GM18498 (cell line): ENCODE measurements around the gene IDS.
"Not testable (repeated sequence)": the region's sequence is repeated elsewhere in the genome, so short reads cannot be mapped to it uniquely, and the experiment has no call there.

ENCODE experiments used
- ATAC-seq: cut with Tn5 transposase; IDR thresholded peaks from one replicate; pipeline ENCODE4 v1.9.1; 2021; ENCODE audit warnings: mild to moderate bottlenecking, moderate library complexity; ENCODE audit not compliant: unreplicated experiment

IDS gene

DNA sequence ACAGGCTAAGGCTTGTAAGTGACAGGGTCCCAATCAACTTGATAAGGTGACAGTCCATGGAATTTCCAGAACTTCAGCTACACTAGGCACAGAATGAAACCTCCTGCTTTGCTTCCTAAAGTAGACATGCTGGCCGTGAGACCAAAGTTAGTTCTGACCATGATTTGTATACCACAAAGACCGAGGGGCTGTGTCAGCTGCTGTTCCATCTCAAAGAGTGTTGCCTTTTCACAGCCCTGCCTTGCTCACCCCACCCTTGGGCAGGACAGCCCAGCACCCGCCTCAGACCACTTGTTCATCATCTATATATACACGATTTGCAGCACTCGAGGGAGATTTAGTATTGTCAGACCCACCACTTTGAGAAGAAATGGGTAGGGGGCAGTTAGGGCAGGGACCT is 5.3 kb downstream of the IDS start:
- no peak for ATAC-seq

DNA sequence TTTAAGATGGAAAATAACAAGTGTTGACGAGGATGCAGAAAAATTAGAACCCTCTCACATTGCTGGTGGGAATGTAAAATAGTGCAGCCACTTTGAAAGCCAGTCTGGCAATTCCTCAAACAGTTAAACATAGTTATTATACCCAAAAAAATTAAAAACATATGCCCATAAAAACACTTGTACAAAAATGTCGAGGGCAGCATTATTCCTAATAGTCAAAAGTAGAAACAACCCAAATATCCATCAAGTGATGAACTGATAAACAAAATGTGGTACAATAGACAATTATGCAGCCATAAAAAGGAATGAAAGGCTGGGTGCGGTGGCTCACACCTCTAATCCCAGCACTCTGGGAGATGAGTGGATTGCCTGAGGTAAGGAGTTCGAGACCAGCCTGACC is 6.3 kb downstream of the IDS start:
- ATAC-seq: no peak

DNA sequence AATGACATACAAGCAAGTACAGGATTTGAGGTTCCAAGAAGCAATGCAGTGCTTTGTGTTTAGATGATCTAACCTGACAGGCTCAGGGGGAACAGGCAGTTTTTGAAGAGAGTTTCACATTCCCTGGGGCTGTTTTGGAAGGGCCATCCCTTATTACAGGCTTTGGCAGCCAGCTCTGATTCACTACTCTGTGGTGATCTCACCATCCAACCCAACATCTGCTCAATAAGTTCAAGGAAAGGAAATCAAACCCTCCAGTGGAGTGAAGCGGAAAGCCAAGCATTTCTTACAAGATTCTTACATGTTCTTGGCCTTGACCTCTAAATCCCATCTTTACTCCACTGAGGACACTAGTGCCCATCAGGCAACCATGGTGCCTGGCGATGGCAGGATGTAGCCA is 7.5 kb downstream of the IDS start:
- ATAC-seq: no peak

- ATAC-seq: no peak
These were observed 8.1 kb downstream of the IDS start for GRCh38 chrX:149497054-149497453.

GRCh38 chrX:149495573-149496071 is 9.5 kb downstream of the IDS start:
- no peak for ATAC-seq

DNA sequence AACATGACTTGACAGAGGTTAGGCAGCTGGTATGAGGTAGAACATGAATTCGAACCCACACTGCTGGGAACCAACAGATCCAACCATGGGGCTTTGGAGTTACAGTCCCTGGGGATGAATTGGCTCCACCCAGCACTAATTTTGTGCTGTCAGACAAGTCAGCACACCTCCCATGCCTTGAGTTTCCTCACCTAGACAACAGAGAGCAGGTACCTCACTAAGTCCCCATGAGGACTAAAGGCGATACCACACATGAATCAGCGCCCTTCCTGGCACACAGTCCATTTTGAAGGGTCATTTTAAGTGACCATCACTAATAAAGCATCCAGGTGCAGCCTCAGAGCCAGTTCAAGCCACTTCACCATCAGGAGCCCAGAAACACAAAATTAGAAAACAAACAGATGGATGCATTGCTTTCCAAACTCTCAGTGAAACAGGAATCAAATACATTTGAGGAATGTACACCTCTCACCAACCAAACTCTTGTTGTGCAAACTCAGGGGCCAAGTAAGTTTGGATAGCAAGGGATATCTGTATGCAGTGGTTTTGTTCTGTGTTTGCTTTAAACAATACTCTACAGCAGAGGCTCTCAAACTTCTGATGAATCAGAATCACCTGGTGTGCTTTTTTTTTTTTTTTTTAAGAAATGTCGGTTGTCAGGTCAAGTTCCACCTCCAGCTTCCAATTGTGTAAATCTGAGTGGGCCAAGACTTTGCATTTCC is 10.1 kb downstream of the IDS start:
- ATAC-seq: no peak

GRCh38 chrX:149493567-149494562 is 11.2 kb downstream of the IDS start:
- no peak for ATAC-seq

GRCh38 chrX:149491812-149492211 is 13.3 kb downstream of the IDS start:
- ATAC-seq: no peak

GRCh38 chrX:149490100-149490499 is 15.0 kb downstream of the IDS start:
- no peak for ATAC-seq

DNA sequence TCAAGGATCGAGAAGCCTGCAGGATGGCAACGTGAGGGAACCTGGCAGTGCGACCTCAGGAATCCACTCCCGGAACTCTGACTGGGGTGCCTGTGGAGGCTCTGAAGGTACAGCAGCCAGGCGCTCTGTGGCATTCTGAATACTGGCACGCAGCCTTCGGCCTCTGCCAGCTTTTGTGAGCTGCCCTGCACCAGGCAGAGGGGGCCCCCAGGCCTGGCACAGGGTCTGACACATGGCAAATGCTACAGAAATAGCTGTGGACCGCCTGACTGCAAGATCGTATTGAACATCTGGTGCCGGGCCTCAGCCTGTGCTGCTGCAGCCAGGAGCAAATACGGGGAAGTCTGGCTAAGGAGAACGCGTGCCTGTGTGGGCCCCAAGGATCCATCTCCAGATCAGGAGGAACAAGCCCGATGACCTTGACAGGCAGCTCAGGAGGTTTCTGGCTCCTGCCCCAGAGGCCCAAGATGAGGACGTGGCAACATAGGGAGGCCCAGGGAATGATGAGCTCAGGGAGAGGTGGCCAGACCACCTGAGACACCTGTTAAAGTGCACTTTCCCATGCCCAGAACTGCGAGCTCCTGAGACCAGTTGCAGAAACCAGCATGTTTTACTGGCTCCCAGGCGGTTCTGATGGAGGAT is 16.6 kb downstream of the IDS start:
- ATAC-seq: not testable (repeated sequence)

DNA sequence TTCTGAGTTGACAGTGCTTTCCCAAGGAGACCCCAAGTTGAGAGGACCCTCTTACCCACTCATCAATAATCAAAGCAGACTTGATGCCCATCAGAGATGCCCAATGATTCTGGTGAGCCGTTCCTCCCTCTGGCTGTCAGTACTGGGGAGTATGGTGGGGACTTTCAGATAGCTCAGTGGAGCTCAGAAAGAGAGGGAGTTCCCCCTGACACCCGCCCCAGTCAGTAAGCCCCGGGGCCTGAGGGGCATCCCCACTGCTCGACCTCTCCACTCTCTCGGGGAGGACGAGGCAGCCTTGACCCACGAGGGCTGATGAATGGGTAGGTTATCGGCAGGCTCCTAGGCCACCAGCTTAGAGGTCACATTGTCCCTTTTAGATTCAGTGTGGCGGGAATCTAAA is 17.1 kb downstream of the IDS start:
- ATAC-seq: not testable (repeated sequence)

DNA sequence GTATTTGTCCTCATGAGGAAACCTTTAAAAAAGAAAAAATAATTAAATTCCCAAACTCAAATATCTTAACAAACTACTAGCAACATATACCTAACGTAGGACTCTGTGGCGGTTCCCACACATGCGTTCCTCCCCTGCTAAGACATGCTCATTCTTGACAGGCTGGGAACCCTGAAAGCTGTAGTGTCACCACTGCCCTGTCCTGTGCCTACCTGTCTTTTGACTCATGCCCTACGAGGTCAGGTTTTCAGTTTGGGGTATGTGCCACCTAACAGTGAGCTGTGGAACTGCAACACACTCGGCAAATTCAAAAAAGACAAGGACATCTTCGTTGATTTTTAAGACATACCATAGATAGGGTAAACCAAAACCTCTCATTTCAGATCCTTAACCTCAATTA is 17.8 kb downstream of the IDS start:
- ATAC-seq: no peak

DNA sequence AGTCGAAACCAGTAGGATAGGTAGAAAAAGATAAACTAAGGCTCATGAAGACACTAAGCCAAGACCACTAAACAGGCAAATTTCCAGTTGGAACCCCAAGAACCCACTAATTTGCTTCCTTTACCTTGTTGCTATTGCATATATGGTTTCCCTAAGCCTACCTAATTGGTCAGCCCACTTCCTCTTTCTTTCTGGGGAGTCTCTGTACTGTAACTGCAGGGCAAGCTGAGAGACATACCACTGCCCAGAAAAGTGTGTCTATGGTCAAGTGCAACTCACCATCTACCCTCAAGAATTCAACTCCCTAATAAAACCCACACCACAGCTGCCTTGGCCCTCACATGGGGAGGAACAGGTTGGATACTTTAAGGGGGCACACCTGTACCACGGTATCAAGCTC is 28.6 kb downstream of the IDS start:
- peak; percentile 77 for ATAC-seq

DNA sequence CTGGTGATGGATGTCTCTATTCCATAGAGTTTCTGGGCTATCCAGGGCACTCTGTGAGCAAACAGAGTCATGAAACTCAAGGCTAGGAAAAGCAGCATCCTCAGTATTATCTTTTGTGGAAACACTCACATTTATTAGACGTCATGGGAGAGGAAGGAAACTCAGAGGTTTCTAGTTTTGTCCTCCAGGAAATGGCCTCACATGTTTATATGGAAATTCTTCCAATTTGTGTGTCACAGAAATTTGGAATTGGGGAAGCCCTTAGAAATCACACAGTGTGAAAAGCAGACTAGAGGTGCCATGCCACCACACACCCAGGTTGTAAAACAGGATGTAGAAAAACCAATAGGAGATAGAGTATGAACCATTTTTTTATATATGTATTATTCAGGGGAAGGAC is 31.1 kb downstream of the IDS start:
- no peak for ATAC-seq

- no peak for ATAC-seq
These were observed 32.0 kb downstream of the IDS start for GRCh38 chrX:149473092-149473491.

GRCh38 chrX:149472625-149473024 is 32.5 kb downstream of the IDS start:
- ATAC-seq: no peak

DNA sequence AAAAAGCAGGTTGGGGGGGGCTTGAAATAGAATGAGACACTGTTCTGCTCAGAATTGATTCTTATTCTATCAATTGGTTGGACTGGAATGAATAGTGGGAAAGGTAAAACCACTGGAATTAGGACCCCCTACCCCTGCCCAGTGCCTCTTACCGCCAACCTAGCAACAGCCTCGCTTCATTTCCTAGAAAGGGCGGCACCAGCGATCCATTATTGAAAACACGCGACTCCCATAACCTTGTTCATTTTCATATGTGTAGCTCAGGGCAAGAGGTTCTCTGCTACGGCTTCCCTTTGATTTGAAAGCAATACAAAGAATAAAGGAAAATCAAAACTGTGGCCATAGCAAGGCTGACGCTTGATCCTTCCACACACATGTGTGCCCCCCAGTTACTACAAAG is 33.7 kb downstream of the IDS start:
- no peak for ATAC-seq

GRCh38 chrX:149470955-149471354 is 34.2 kb downstream of the IDS start:
- ATAC-seq: peak; percentile 94

- no peak for ATAC-seq
These were observed 35.7 kb downstream of the IDS start for GRCh38 chrX:149469406-149469805.

- ATAC-seq: no peak
These were observed 37.2 kb downstream of the IDS start for GRCh38 chrX:149467920-149468319.

DNA sequence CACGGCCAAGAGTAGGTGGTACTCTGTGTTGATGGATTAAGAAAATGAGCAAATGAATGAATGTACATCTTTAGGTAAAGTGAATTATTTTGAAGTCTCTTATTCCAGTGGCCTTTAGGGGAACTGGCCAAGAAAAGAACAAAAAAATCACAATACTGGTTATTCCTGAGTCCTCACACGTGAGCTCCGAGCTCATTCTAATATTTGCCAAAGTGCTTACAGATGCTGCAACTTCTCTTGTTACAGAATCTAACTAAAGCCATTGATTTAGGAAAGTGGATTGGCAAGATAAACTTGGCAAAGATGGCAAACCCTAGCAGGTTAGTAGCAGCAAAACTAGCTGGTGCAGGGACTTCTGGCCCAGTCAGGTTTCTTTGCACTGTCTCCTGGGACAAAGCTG is 37.6 kb downstream of the IDS start:
- ATAC-seq: no peak
